A673 (cell line): ENCODE results near the gene DCN. TPM values are rescaled to one million over a fixed set of nuclear protein-coding genes. Genes with fewer than 3 reads are reported as not detected.

ENCODE experiments used
- BruUV-seq: library from RNA; stranded (reverse); fragments of 400-500 nt; replicated peaks from 2 replicates; lab custom pipeline; 2021; lab: Mats Ljungman, UMichigan
- CTCF ChIA-PET: fragments of 300-600 bp; sonication (Branson Sonifier 250); formaldehyde crosslinking; loops from one replicate; lab custom pipeline; 2022; ENCODE audit warnings: antibody characterized with exemption; lab: Charles Lee
- POLR2A ChIA-PET: fragments of 300-600 bp; sonication (Branson Sonifier 250); formaldehyde crosslinking; loops from one replicate; lab custom pipeline; 2022; ENCODE audit warnings: antibody characterized with exemption; ENCODE audit not compliant: low non-redundant PET; lab: Charles Lee
- DNase-seq: peaks from one replicate; pipeline ENCODE4 v3.0.0-alpha.2; 2015; ENCODE audit warnings: low spot score
- H3K27ac ChIP-seq: fragments of 200-600 bp; sonication (generic); 2 replicates; pipeline ENCODE4 v1.5.1; 2016; ENCODE audit warnings: mixed run types, low read depth, mild to moderate bottlenecking, mixed read lengths, antibody characterized with exemption, low read length; ENCODE audit not compliant: poor library complexity, severe bottlenecking
- H3K27me3 ChIP-seq: fragments of 200-600 bp; sonication (generic); replicated peaks from 2 replicates; pipeline ENCODE4 v1.6.1; 2017; ENCODE audit warnings: mixed run types, low read depth, mild to moderate bottlenecking, mixed read lengths, antibody characterized with exemption, low read length; ENCODE audit not compliant: insufficient read depth, poor library complexity
- H3K36me3 ChIP-seq: fragments of 200-600 bp; sonication (generic); 2 replicates; pipeline ENCODE4 v1.6.1; 2016; ENCODE audit warnings: mixed run types, mild to moderate bottlenecking, mixed read lengths, antibody characterized with exemption, low read length; ENCODE audit not compliant: insufficient read depth, poor library complexity, severe bottlenecking
- H3K4me1 ChIP-seq: fragments of 200-600 bp; sonication (generic); 2 replicates; pipeline ENCODE4 v1.6.1; 2017; ENCODE audit warnings: mixed run types, mild to moderate bottlenecking, mixed read lengths, antibody characterized with exemption, low read length; ENCODE audit not compliant: insufficient read depth, poor library complexity, severe bottlenecking
- H3K4me3 ChIP-seq: fragments of 200-600 bp; sonication (generic); 2 replicates; pipeline ENCODE4 v1.5.1; 2016; ENCODE audit warnings: low read depth, mixed run types, mild to moderate bottlenecking, mixed read lengths, low read length; ENCODE audit not compliant: poor library complexity, severe bottlenecking
- H3K9me3 ChIP-seq: fragments of 200-600 bp; sonication (generic); 2 replicates; pipeline ENCODE4 v1.6.1; 2016; ENCODE audit warnings: mixed run types, low read depth, mild to moderate bottlenecking, mixed read lengths, antibody characterized with exemption, low read length; ENCODE audit not compliant: poor library complexity, severe bottlenecking
- CTCF ChIP-seq: fragments of 300-800, 200-600 bp; sonication (generic); conservative IDR thresholded peaks from 2 replicates; pipeline ENCODE4 v1.5.1; 2017; ENCODE audit warnings: low read depth, mild to moderate bottlenecking, antibody characterized with exemption, low read length, moderate library complexity, mixed read lengths
- EZH2 ChIP-seq: fragments of 200-600 bp; sonication (generic); IDR thresholded peaks from 2 replicates; pipeline ENCODE4 v1.6.1; 2017; ENCODE audit warnings: borderline replicate concordance, low read depth, mild to moderate bottlenecking, mixed read lengths, antibody characterized with exemption, low read length; ENCODE audit not compliant: poor library complexity, severe bottlenecking
- intact Hi-C: fragments of 100-400 bp; cut with micrococcal nuclease; formaldehyde crosslinking; loops from one replicate; pipeline ENCODE4 v1.10.0; 2022; ENCODE audit not compliant: unreplicated experiment
- total RNA-seq: library from RNA; stranded (reverse); gene quantifications from 2 replicates; pipeline ENCODE4 v1.2.3, GENCODE V29; 2021

The DCN gene
- total RNA-seq, 1 experiment from 2014 or later = 3.5 TPM

- no peak for TF ChIP-seq EZH2
- TF ChIP-seq CTCF = no peak
- Histone ChIP-seq H3K9me3 (no peaks in the 10 kb centered on the region), H3K36me3 (no peaks in the 10 kb centered on the region), H3K4me1 (no peaks in the 10 kb centered on the region), H3K4me3 (no peak overlapping the region), H3K27me3 (no peaks in the 10 kb centered on the region), H3K27ac (no peak overlapping the region)
- DNase-seq = no peak
- intact Hi-C loops = loop anchor here (1.0 to 5.0 kb wide), 2 partner anchors 131 to 218 kb away; no protein-coding TSS in a partner anchor
- ChIA-PET POLR2A (no interaction called here), CTCF (interaction anchor here (1.0 kb wide), 1 partner anchor 216 kb away, joined by 3 read pairs; no protein-coding TSS in a partner anchor)
- BruUV-seq = no TSS peak
These were observed 72.9 kb downstream of the DCN start for GRCh38 chr12:91109581-91110310.

GRCh38 chr12:91109148-91109564 lies 73.5 kb downstream of the DCN start:
- peak; percentile 64 for DNase-seq
- intact Hi-C loops = loop anchor here (1.0 to 5.0 kb wide), 2 partner anchors 131 to 218 kb away; no protein-coding TSS in a partner anchor
- Histone ChIP-seq H3K9me3 (no peaks in the 10 kb centered on the region), H3K4me1 (no peaks in the 10 kb centered on the region), H3K36me3 (no peaks in the 10 kb centered on the region), H3K27me3 (no peaks in the 10 kb centered on the region), H3K4me3 (no peak overlapping the region), H3K27ac (no peak overlapping the region)
- BruUV-seq = no TSS peak
- ChIA-PET POLR2A (no interaction called here), CTCF (interaction anchor here (0.6 to 1.0 kb wide), 2 partner anchors 217 to 224 kb away, joined by 3 read pairs; no protein-coding TSS in a partner anchor)
- TF ChIP-seq CTCF (peak; percentile 86), EZH2 (no peak)

- no TSS peak for BruUV-seq
- intact Hi-C loops = loop anchor here (5.0 kb wide), 1 partner anchor 219 kb away; no protein-coding TSS in a partner anchor
- no peak overlapping the region for H3K4me3 ChIP-seq
- H3K9me3 ChIP-seq = no peaks in the 10 kb centered on the region
- no peaks in the 10 kb centered on the region for H3K36me3 ChIP-seq
- H3K4me1 ChIP-seq = no peaks in the 10 kb centered on the region
- H3K27ac ChIP-seq = no peak overlapping the region
- CTCF ChIA-PET = interaction anchor here (0.6 to 1.0 kb wide), 2 partner anchors 218 to 225 kb away, joined by 3 read pairs; no protein-coding TSS in a partner anchor
- POLR2A ChIA-PET = no interaction called here
- DNase-seq = no peak
- H3K27me3 ChIP-seq = no peaks in the 10 kb centered on the region
- TF ChIP-seq EZH2 (no peak), CTCF (no peak)
These were observed 74.3 kb downstream of the DCN start for GRCh38 chr12:91108196-91108755.
